Esophagus squamous epithelium (tissue), 4 donors: ENCODE data around the gene DCAF8.

Source experiments
- CTCF ChIP-seq, 6 experiments: fragments of 450-650 bp in 4 of 6; fragments of 200-600 bp in 2 of 6; sonication (generic) in 2 of 6; IDR thresholded peaks; one replicate each; pipeline ENCODE4 v1.5.1; 2016 to 2019; ENCODE audit warnings: antibody characterized with exemption in 6 of 6, mild to moderate bottlenecking in 4 of 6, moderate library complexity in 4 of 6
- POLR2A ChIP-seq, 4 donors: fragments of 450-650 bp; IDR thresholded peaks; one replicate each; pipeline ENCODE4 v1.6.1; 2017; ENCODE audit warnings: antibody characterized with exemption in 4 of 4, mild to moderate bottlenecking in 4 of 4, moderate library complexity in 3 of 4

- TF ChIP-seq CTCF (IDR thresholded peaks at IDR 0.05) (no peak), POLR2A (IDR thresholded peaks at IDR 0.05) (no peak)
These were observed 52.9 kb downstream of the DCAF8 start for GRCh38 chr1:160209321-160210046.
